Neural crest cell (in vitro differentiated cells): ENCODE data around the gene TANC1. TPM values are rescaled to one million over a fixed set of nuclear protein-coding genes. Genes with fewer than 3 reads are reported as not detected.

Source experiments
- DNase-seq: peaks from one replicate; pipeline ENCODE4 v3.0.0; 2021; ENCODE audit warnings: low read depth, mixed read lengths, low spot score
- H3K27ac Mint-ChIP-seq: one replicate; pipeline ENCODE4 v1.8.0; 2021; ENCODE audit warnings: mild to moderate bottlenecking, mixed read lengths; ENCODE audit not compliant: unreplicated experiment
- H3K27me3 Mint-ChIP-seq: 2 replicates; pipeline ENCODE4 v1.8.0; 2021; ENCODE audit warnings: low read depth, mild to moderate bottlenecking, mixed read lengths
- H3K36me3 Mint-ChIP-seq: 2 replicates; pipeline ENCODE4 v1.8.0; 2021; ENCODE audit warnings: low read depth, mild to moderate bottlenecking, mixed read lengths
- H3K4me1 Mint-ChIP-seq: 2 replicates; pipeline ENCODE4 v1.8.0; 2021; ENCODE audit warnings: mixed read lengths
- H3K4me3 Mint-ChIP-seq: one replicate; pipeline ENCODE4 v1.8.0; 2021; ENCODE audit warnings: mild to moderate bottlenecking, mixed read lengths
- H3K9me3 Mint-ChIP-seq: 2 replicates; pipeline ENCODE4 v1.8.0; 2021; ENCODE audit warnings: mixed read lengths
- CTCF ChIP-seq: fragments of 200-600 bp; sonication (generic); conservative IDR thresholded peaks from 2 replicates; pipeline ENCODE4 v1.5.0; 2021; ENCODE audit warnings: antibody characterized with exemption, mild to moderate bottlenecking
- total RNA-seq: library from RNA; stranded (reverse); gene quantifications from 2 replicates; pipeline ENCODE4 v1.2.1, GENCODE V29; 2021

Gene TANC1
- total RNA-seq, 1 donor from 2014 or later, result 13.2 TPM

GRCh38 chr2:159211447-159212396 lies 243.3 kb downstream of the TANC1 start:
- Mint-ChIP-seq H3K4me3 (peak overlapping the region; percentile 61), H3K4me1 (peaks cover 29% of the 10 kb centered on the region), H3K36me3 (peaks cover 16% of the 10 kb centered on the region), H3K27me3 (no peaks in the 10 kb centered on the region), H3K27ac (no peak overlapping the region), H3K9me3 (no peaks in the 10 kb centered on the region)
- TF ChIP-seq CTCF, result no peak
- DNase-seq, result no peak

GRCh38 chr2:159213296-159213695 lies 244.9 kb downstream of the TANC1 start:
- Mint-ChIP-seq H3K9me3 (no peaks in the 10 kb centered on the region), H3K4me1 (peaks cover 29% of the 10 kb centered on the region), H3K27ac (no peak overlapping the region), H3K4me3 (no peak overlapping the region), H3K27me3 (no peaks in the 10 kb centered on the region), H3K36me3 (peaks cover 18% of the 10 kb centered on the region)
- no peak for DNase-seq
- no peak for TF ChIP-seq CTCF

- no peak overlapping the region for H3K27ac Mint-ChIP-seq
- no peak overlapping the region for H3K4me3 Mint-ChIP-seq
- no peak for DNase-seq
These were observed 246.0 kb downstream of the TANC1 start for GRCh38 chr2:159214325-159214865.

GRCh38 chr2:159215116-159215515 lies 246.7 kb downstream of the TANC1 start:
- Mint-ChIP-seq H3K27me3 (no peaks in the 10 kb centered on the region), H3K4me1 (peaks cover 25% of the 10 kb centered on the region), H3K9me3 (no peaks in the 10 kb centered on the region), H3K36me3 (peaks cover 23% of the 10 kb centered on the region), H3K27ac (no peak overlapping the region), H3K4me3 (no peak overlapping the region)
- no peak for TF ChIP-seq CTCF
- DNase-seq, result no peak

More at GRCh38 chr2:159214325-159214865, 246.0 kb downstream of the TANC1 start:
- no peak for TF ChIP-seq CTCF
- no peaks in the 10 kb centered on the region for H3K9me3 Mint-ChIP-seq
- peaks cover 23% of the 10 kb centered on the region for H3K36me3 Mint-ChIP-seq
- peaks cover 32% of the 10 kb centered on the region for H3K4me1 Mint-ChIP-seq
- H3K27me3 Mint-ChIP-seq, result no peaks in the 10 kb centered on the region

- Mint-ChIP-seq H3K9me3 (no peaks in the 10 kb centered on the region), H3K27me3 (no peaks in the 10 kb centered on the region), H3K4me3 (no peak overlapping the region), H3K4me1 (peaks cover 7% of the 10 kb centered on the region), H3K36me3 (peaks cover 22% of the 10 kb centered on the region), H3K27ac (no peak overlapping the region)
- DNase-seq, result no peak
- TF ChIP-seq CTCF, result no peak
These were observed 249.2 kb downstream of the TANC1 start for GRCh38 chr2:159217676-159218075.
